ENCODE results near the gene TCP11.
"Not testable (repeated sequence)": the region's sequence is repeated elsewhere in the genome, so short reads cannot be mapped to it uniquely, and the experiment has no call there.

GRCh38 chr6:35107761-35108160 is 33.4 kb downstream of the TCP11 start:
- not testable (repeated sequence) for TF ChIP-seq ZNF660 (CRISPR knock-in tag; IDR thresholded peaks at IDR 0.05; ENCODE audit: borderline replicate concordance, low read depth); POLR2A (IDR thresholded peaks at IDR 0.05; ENCODE audit: insufficient read depth in 1 of 2, low read depth in 2 of 2, low read length in 2 of 2); CTCF (CRISPR knock-in tag; IDR thresholded peaks at IDR 0.05); CEBPB (IDR thresholded peaks at IDR 0.05; ENCODE audit: borderline replicate concordance, low read depth, low read length); ZNF33B (CRISPR knock-in tag; IDR thresholded peaks at IDR 0.05); KDM5A (IDR thresholded peaks at IDR 0.05; ENCODE audit: borderline replicate concordance, low read length); ZBTB7A (CRISPR knock-in tag; IDR thresholded peaks at IDR 0.05); ZNF563 (CRISPR knock-in tag; IDR thresholded peaks at IDR 0.05); SNAPC5 (CRISPR knock-in tag; IDR thresholded peaks at IDR 0.05; ENCODE audit: borderline replicate concordance); ZBTB40 (IDR thresholded peaks at IDR 0.05); ZBTB40 (CRISPR knock-in tag; IDR thresholded peaks at IDR 0.05); ZSCAN5A (CRISPR knock-in tag; IDR thresholded peaks at IDR 0.05; ENCODE audit: borderline replicate concordance)

All from HepG2 (cell line).